ENCODE results near the gene CHCHD3. TPM values are rescaled to one million over a fixed set of nuclear protein-coding genes. Genes with fewer than 3 reads are reported as not detected.

CHCHD3 gene
- total RNA-seq, 2 donors from 2014 or later = 36.1 to 43.0 TPM

DNA sequence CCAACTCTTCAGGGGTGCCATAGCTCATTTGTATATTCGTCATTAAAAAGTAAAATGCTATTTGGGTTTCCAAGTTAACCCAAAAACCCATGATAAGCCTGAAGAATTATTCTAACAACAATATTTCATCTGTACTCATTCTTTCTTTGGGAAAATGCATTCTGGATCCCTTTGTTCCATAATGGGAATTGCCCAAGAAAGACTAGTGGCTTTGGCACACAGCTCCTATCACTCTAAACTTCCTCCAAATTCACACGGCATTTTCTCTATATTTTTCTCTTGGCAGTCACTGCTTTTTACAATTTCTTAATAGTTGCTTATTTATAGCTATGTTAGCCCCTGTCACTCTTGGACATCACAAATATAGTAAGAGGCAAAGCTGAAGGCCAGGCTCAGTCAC is 29.1 kb downstream of the CHCHD3 start:
- peak overlapping the region; percentile 41 for H3K4me3 ChIP-seq
- peak overlapping the region; percentile 63 to 79 for H3K27ac ChIP-seq

GRCh38 chr7:133052401-133052756 is 29.5 kb downstream of the CHCHD3 start:
- H3K36me3 ChIP-seq = no peaks in the 10 kb centered on the region
- no peak overlapping the region for H3K4me3 ChIP-seq
- TF ChIP-seq CTCF (IDR thresholded peaks at IDR 0.05) = no peak
- H3K9me3 ChIP-seq = no peaks in the 10 kb centered on the region
- H3K4me1 ChIP-seq (ENCODE audit: control insufficient read depth in 1 of 2, low read depth in 2 of 2) = peaks cover 29 to 43% of the 10 kb centered on the region in 2 donors
- H3K27ac ChIP-seq = peak overlapping the region; percentile 63 to 79
- DNase-seq (ENCODE audit: low spot score) (no peak), ATAC-seq (ENCODE audit: insufficient number of reproducible peaks, low FRiP score, low read depth) (no peak)
- H3K27me3 ChIP-seq (replicated peaks; ENCODE audit: insufficient read depth) = no peaks in the 10 kb centered on the region

More for the DNA sequence above, 29.1 kb downstream of the CHCHD3 start:
- DNase-seq (ENCODE audit: low spot score) (no peak), ATAC-seq (ENCODE audit: insufficient number of reproducible peaks, low FRiP score, low read depth) (no peak)
- Histone ChIP-seq H3K9me3 (no peaks in the 10 kb centered on the region), H3K36me3 (no peaks in the 10 kb centered on the region), H3K27me3 (replicated peaks; ENCODE audit: insufficient read depth) (no peaks in the 10 kb centered on the region), H3K4me1 (ENCODE audit: control insufficient read depth in 1 of 2, low read depth in 2 of 2) (peaks cover 29 to 43% of the 10 kb centered on the region in 2 donors)
- TF ChIP-seq CTCF (IDR thresholded peaks at IDR 0.05) = no peak

DNA sequence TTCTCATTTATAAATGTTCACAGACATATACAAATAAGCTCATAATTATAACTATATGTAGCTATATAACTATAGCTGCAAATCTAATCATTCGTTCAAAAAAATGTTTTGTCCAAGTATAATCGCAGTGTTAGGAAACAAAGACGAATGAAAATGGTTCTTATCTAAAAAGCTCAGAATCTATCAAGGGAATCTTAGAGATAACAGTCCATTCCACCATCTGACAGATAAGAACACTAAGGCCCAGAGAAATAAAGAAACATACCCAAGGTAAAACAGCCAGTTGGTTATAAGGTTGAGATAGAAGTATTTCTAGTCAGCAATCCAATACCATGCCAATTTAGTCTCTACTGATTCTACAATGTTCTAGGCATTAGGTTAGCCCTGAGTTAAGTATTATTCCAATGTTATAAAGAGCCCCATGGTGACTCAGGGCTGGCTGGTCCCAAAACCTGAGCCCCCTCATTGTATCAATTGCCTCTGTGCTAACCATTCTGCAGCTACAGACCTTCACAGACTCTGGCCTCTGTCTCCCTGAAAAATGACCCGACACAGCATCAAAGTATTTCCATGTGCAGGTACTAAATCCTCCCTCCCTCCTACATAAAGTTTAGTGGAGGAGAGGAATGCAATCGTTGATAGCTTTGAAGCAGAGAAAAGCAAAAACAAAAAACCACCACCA is 30.0 kb downstream of the CHCHD3 start:
- TF ChIP-seq CTCF (IDR thresholded peaks at IDR 0.05) = no peak
- no peaks in the 10 kb centered on the region for H3K36me3 ChIP-seq
- DNase-seq (ENCODE audit: low spot score) = no peak
- ATAC-seq (ENCODE audit: insufficient number of reproducible peaks, low FRiP score, low read depth) = no peak
- peak overlapping the region; percentile 63 to 79 for H3K27ac ChIP-seq
- no peaks in the 10 kb centered on the region for H3K9me3 ChIP-seq
- peaks cover 29 to 43% of the 10 kb centered on the region in 2 donors for H3K4me1 ChIP-seq (ENCODE audit: control insufficient read depth in 1 of 2, low read depth in 2 of 2)
- no peak overlapping the region for H3K4me3 ChIP-seq
- H3K27me3 ChIP-seq (replicated peaks; ENCODE audit: insufficient read depth) = no peaks in the 10 kb centered on the region

GRCh38 chr7:133051066-133051465 is 30.8 kb downstream of the CHCHD3 start:
- no peak for TF ChIP-seq CTCF (IDR thresholded peaks at IDR 0.05)
- DNase-seq (ENCODE audit: low spot score) = no peak
- no peaks in the 10 kb centered on the region for H3K9me3 ChIP-seq
- H3K27me3 ChIP-seq (replicated peaks; ENCODE audit: insufficient read depth) = no peaks in the 10 kb centered on the region
- no peak overlapping the region for H3K4me3 ChIP-seq
- H3K4me1 ChIP-seq (ENCODE audit: control insufficient read depth in 1 of 2, low read depth in 2 of 2) = peaks cover 29 to 43% of the 10 kb centered on the region in 2 donors
- ATAC-seq (ENCODE audit: insufficient number of reproducible peaks, low FRiP score, low read depth) = no peak
- H3K27ac ChIP-seq = peak overlapping the region; percentile 44 to 63
- no peaks in the 10 kb centered on the region for H3K36me3 ChIP-seq

GRCh38 chr7:133050200-133050995 is 31.5 kb downstream of the CHCHD3 start:
- peak overlapping the region in 1 of 2 donors; percentile 44 for H3K27ac ChIP-seq
- no peak overlapping the region for H3K4me3 ChIP-seq
- ATAC-seq (ENCODE audit: insufficient number of reproducible peaks, low FRiP score, low read depth) (no peak), DNase-seq (ENCODE audit: low spot score) (no peak)
- no peaks in the 10 kb centered on the region for H3K36me3 ChIP-seq
- H3K27me3 ChIP-seq (replicated peaks; ENCODE audit: insufficient read depth) = no peaks in the 10 kb centered on the region
- H3K9me3 ChIP-seq = no peaks in the 10 kb centered on the region
- no peak for TF ChIP-seq CTCF (IDR thresholded peaks at IDR 0.05)
- H3K4me1 ChIP-seq (ENCODE audit: control insufficient read depth in 1 of 2, low read depth in 2 of 2) = peaks cover 29 to 43% of the 10 kb centered on the region in 2 donors

Measured in thoracic aorta (tissue), 2 donors.